HuH-7.5 (cell line): Measurements from ENCODE around the gene LACC1.

Experiments used
- DNase-seq: peaks from one replicate; pipeline ENCODE4 v3.0.0; 2011; ENCODE audit warnings: low spot score

LACC1 gene

GRCh38 chr13:43879755-43880181 lies at the start of gene LACC1:
Gene LACC1, plus strand, starts transcription at chr13:43879904. Its CDS starts 1,082 bp downstream, at chr13:43880986.
- peak; percentile 12 for DNase-seq

- DNase-seq: no peak
These were observed 49.2 kb upstream of the LACC1 start for GRCh38 chr13:43830497-43830881.

DNA sequence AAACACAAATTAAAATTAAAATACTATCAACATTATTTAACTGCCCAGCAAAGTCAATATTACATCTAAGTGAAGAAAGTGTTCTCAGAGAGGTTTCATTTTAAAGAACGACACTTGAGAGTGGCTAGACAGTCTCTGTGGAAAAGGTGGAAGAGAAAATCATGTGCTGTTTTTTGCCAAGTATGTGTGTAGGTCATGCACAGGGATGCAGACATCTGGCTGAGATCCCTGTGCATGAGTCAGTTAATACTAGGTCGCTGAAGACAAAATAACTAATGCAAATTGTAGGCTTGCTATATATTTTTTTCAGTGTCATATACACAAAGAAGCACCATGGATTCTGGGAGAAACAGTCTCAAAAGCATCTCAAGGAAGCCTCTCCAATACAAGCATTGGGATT lies 48.6 kb upstream of the LACC1 start:
- DNase-seq: no peak

- DNase-seq: no peak
These were observed 44.0 kb upstream of the LACC1 start for GRCh38 chr13:43835701-43836100.

DNA sequence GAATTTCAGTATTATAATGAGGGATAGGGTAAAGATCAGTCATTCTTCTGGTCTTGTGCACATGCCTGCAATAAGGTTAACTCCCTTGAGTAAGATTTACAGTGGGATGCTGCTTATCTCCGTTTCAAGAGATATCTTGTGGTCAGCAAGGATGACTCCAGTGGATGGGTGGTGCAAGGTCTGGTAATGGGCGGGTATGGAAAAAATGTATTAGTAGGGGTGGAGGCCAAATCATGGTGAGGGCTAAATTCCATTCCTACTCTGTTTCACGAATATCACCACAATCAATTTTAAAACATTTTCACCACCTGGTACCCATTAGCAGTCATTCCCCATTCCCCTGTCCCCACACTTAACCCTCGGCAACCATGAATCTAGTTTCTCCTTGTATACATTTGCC lies 40.8 kb upstream of the LACC1 start:
- no peak for DNase-seq

DNA sequence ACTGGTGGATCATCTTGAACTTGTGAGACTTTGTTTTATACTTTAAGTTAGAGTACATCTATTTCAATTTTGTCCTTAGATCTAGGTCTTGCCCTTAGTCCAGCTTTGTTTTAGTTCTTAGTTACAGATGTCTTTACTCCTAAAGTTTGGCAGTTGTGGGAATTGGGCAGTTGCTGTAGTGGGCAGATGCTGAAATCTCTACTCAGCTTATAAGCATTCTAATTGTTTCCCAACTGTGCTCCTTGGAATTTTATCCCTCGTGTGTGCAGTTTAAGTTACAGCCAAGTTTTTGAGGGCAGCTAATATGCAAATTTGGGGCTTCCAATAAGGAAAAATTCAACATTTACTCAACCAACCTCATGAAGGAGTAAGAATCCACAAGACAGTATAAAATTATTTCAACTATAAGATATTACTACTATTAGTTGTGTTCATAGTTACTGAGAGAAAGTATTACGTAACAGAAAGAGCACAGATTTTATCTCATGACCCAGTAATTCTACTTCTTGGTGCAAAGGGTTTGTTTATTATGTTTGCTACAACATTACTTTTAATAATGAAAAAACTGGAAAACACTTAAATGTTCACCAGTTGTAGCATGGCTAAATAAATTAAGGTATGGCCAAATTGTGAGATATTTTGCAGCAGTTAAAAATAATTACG lies 33.1 kb upstream of the LACC1 start:
- DNase-seq: no peak

- DNase-seq: no peak
These were observed 31.6 kb upstream of the LACC1 start for GRCh38 chr13:43848001-43848649.

- no peak for DNase-seq
These were observed 28.8 kb upstream of the LACC1 start for GRCh38 chr13:43850873-43851272.

DNA sequence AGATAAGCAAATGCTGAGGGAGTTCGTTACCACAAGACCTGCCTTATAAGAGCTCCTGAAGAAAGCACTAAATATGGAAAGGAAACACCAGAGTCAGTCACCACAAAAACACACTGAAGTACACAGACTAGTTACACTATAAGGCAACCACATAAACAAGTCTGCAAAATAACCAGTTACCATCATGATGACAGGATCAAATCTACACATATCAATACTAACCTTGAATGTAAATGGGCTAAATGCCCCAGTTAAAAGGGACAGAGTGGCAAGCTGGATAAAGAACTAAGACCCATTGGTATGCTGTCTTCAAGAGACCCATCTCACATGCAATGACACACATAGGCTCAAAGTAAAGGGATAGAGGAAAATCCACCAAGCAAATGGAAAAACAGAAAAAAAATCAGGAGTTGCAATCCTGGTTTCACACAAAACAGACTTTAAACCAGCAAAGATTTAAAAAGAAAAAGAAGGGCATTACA lies 26.7 kb upstream of the LACC1 start:
- DNase-seq: no peak

GRCh38 chr13:43861863-43862262 lies 17.8 kb upstream of the LACC1 start:
- DNase-seq: no peak

- no peak for DNase-seq
These were observed 14.8 kb upstream of the LACC1 start for GRCh38 chr13:43864921-43865320.

DNA sequence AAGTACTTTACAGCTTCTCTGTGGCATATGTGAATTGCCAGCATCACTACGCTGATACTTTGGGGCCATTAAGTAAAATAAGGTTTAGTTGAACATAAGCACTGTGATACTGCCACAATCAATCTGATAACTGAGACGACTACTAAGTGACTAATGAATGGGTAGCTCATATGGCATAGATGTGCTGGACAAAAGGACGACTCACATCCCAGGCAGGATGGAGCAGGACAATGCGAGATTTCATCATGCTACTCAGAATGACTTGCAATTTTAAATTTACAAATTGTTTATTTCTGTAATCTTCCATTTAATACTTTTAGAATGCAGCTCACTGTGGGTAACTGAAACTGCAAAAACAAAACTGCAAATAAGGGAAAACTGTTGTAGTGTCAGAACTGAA lies 13.8 kb upstream of the LACC1 start:
- DNase-seq: no peak

GRCh38 chr13:43872181-43872580 lies 7.5 kb upstream of the LACC1 start:
- no peak for DNase-seq

DNA sequence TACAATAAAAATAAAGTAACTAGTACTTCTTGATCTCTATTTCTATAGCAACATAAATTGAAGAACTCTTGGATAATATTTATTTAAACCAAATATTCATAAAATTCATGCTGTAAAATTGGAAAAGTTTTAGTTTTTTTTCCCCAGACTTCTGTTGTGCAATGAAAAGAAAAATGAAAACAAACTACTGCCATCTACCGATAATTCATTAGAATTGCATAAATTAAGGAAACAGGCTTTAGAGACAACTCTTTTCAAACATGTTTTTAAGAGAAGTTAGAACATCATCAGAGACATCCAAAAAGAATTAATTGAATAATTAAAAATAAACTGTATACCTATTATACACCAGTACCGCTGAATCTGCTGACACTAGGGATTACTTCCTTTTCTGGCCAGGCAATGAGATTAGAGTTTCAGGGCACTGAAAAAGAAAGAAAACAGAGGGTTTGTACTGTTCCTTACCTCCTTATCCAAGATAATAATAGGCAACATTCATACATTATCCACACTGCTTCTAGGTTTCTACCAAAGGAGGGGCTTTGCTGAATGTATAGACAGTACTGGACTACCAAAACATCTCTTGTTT lies 5.1 kb upstream of the LACC1 start:
- DNase-seq: no peak

- no peak for DNase-seq
These were observed 3.3 kb upstream of the LACC1 start for GRCh38 chr13:43876366-43876765.

DNA sequence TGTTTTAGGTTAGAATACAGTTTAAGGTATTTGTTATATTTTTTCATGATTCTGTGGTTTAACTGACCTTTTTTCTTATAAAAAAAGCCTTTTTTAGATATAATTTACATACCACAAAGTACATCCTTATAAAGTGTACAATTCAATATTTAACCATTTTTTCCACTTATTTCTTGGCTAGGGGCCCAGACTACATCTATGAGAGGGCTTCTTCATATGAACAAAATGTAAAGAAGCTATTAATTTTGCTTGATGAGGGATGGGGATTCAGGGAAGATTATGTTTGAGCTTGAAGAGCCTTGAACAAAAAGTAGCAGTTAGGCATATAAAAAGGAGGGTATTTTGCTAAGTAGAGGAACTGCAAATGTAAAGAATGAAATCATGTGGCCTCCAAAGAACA lies 2.4 kb upstream of the LACC1 start:
- no peak for DNase-seq

GRCh38 chr13:43877766-43878165 lies 1.9 kb upstream of the LACC1 start:
- DNase-seq: no peak

GRCh38 chr13:43878892-43879754 lies 581 bp upstream of the LACC1 start, which contains the start of gene CCDC122:
Gene CCDC122, minus strand, starts transcription at chr13:43879740. Its CDS starts 10,364 bp downstream, at chr13:43869376.
- peak; percentile 59 for DNase-seq

- DNase-seq: no peak
These were observed 631 bp downstream of the LACC1 start for GRCh38 chr13:43880214-43880855.

DNA sequence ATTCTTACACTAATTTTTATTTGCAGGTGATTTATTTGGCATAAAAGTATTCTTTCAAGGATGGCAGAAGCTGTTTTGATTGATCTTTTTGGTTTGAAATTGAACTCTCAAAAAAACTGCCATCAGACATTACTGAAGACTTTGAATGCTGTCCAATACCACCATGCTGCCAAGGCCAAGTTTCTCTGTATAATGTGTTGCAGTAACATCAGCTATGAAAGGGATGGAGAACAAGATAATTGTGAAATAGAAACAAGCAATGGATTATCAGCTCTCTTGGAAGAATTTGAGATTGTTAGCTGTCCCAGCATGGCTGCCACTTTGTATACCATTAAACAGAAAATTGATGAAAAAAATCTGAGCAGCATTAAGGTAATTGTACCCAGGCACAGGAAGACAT lies 1.2 kb downstream of the LACC1 start:
- no peak for DNase-seq

- no peak for DNase-seq
These were observed 1.9 kb downstream of the LACC1 start for GRCh38 chr13:43881580-43881979.

GRCh38 chr13:43883631-43884030 lies 3.9 kb downstream of the LACC1 start:
- DNase-seq: no peak
